Measurements from ENCODE around the gene KMT2C. TPM values are rescaled to one million over a fixed set of nuclear protein-coding genes. Genes with fewer than 3 reads are reported as not detected.
"Not testable (repeated sequence)": the region's sequence is repeated elsewhere in the genome, so short reads cannot be mapped to it uniquely, and the experiment has no call there.

KMT2C gene
- total and polyA plus RNA-seq, 10 donors: 5.3 to 147 (median 107) TPM

GRCh38 chr7:152307902-152308301 lies 127.9 kb downstream of the KMT2C start:
- peaks cover 0 to 88% (median 33%) of the 10 kb centered on the region in 6 donors for H3K36me3 ChIP-seq
- H3K9me3 ChIP-seq: no peaks in the 10 kb centered on the region
- TF ChIP-seq POLR2AphosphoS5 (IDR thresholded peaks at IDR 0.05) (no peak), POLR2A (IDR thresholded peaks at IDR 0.05) (no peak)
- TF ChIP-seq, protein P1, sequence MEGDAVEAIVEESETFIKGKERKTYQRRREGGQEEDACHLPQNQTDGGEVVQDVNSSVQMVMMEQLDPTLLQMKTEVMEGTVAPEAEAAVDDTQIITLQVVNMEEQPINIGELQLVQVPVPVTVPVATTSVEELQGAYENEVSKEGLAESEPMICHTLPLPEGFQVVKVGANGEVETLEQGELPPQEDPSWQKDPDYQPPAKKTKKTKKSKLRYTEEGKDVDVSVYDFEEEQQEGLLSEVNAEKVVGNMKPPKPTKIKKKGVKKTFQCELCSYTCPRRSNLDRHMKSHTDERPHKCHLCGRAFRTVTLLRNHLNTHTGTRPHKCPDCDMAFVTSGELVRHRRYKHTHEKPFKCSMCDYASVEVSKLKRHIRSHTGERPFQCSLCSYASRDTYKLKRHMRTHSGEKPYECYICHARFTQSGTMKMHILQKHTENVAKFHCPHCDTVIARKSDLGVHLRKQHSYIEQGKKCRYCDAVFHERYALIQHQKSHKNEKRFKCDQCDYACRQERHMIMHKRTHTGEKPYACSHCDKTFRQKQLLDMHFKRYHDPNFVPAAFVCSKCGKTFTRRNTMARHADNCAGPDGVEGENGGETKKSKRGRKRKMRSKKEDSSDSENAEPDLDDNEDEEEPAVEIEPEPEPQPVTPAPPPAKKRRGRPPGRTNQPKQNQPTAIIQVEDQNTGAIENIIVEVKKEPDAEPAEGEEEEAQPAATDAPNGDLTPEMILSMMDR (IDR thresholded peaks at IDR 0.05 in 8 of 11, conservative IDR thresholded peaks at IDR 0.05 in 3 of 11): no peak
- H3K27me3 ChIP-seq (replicated peaks in 1 of 7): no peaks in the 10 kb centered on the region
- H3K4me1 ChIP-seq: peaks cover 0 to 14% (median 6%) of the 10 kb centered on the region in 6 donors
- no peak for DNase-seq
- H3K4me3 ChIP-seq: no peak overlapping the region
- intact Hi-C loops (cut with DNase I; ENCODE audit: low total_unique reads): no loop called here
- H3K27ac ChIP-seq: no peak overlapping the region

- H3K4me1 ChIP-seq; H3K4me3 ChIP-seq; H3K27ac ChIP-seq; H3K9me3 ChIP-seq; DNase-seq; intact Hi-C loops (cut with DNase I; ENCODE audit: low total_unique reads); H3K27me3 ChIP-seq (replicated peaks in 1 of 7): not testable (repeated sequence)
- peaks cover 0 to 74% (median 8%) of the 10 kb centered on the region in 6 donors for H3K36me3 ChIP-seq
- 98 to 100% (median 100%) methylated on average over 1 to 2 of the region's 2 CpGs for WGBS, 5 donors
Measured at GRCh38 chr7:152299542-152300143, 136.2 kb downstream of the KMT2C start.

DNA sequence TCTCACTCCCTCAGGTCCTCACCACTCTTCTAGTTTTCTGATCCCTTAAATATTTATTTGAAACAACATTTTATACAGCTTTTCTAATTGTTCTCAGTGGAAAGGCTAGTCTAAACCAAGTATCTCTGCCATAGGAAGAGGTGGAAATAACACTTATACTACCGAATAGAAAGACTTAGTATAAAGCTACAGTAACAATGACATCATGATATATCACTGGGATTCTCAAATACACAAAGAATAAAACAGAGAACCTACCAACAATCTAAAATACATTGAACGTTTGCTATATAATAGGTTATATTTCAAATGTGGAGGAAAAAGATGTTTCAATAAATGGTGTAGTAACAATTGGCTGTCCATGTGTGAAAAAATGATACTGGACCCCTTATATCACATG lies 142.9 kb downstream of the KMT2C start:
- Histone ChIP-seq H3K36me3 (peaks cover 0 to 70% (median 13%) of the 10 kb centered on the region in 6 donors), H3K27me3 (replicated peaks in 1 of 7) (no peaks in the 10 kb centered on the region), H3K4me1 (no peaks in the 10 kb centered on the region), H3K9me3 (peaks cover 0 to 47% (median 42%) of the 10 kb centered on the region in 8 donors), H3K4me3 (no peak overlapping the region), H3K27ac (no peak overlapping the region)
- 80 to 94% (median 93%) methylated on average over 2 of the region's 2 CpGs for WGBS, 5 donors
- TF ChIP-seq POLR2A (IDR thresholded peaks at IDR 0.05): no peak
- TF ChIP-seq, protein P1 (IDR thresholded peaks at IDR 0.05 in 8 of 11, conservative IDR thresholded peaks at IDR 0.05 in 3 of 11): no peak
- TF ChIP-seq POLR2AphosphoS5 (IDR thresholded peaks at IDR 0.05): no peak
- no peak for DNase-seq
- intact Hi-C loops (cut with DNase I; ENCODE audit: low total_unique reads): no loop called here

GRCh38 chr7:152286972-152287371 lies 148.8 kb downstream of the KMT2C start:
- H3K4me3 ChIP-seq; H3K4me1 ChIP-seq; DNase-seq; intact Hi-C loops (cut with DNase I; ENCODE audit: low total_unique reads); H3K27me3 ChIP-seq (replicated peaks in 1 of 7); H3K27ac ChIP-seq: not testable (repeated sequence)
- Histone ChIP-seq H3K9me3 (peaks cover 0 to 50% (median 45%) of the 10 kb centered on the region in 8 donors), H3K36me3 (peaks cover 0 to 47% (median 2%) of the 10 kb centered on the region in 6 donors)
- WGBS, 5 donors: 90 to 96% (median 95%) methylated on average over 3 of the region's 3 CpGs

DNA sequence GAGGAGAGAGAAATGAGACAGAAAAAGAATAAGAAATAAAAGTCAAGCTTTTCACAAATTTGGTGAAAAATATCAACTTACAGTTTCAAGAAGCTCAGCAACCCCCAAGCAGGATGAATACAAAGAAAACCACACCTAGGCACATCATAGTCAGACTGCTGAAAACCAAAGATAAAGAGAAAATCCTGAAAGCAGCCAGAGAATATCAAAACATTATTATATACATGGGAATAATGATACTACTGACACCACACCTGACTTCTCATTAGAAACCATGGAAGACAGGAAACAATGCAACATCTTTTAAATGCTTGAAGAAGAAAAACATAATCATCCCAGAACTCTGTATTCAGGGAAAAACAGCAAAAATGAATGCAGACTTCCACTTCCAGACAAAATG lies 149.6 kb downstream of the KMT2C start:
- H3K27ac ChIP-seq; H3K4me3 ChIP-seq; H3K4me1 ChIP-seq; intact Hi-C loops (cut with DNase I; ENCODE audit: low total_unique reads); DNase-seq; H3K27me3 ChIP-seq (replicated peaks in 1 of 7): not testable (repeated sequence)
- H3K36me3 ChIP-seq: peaks cover 0 to 43% (median 2%) of the 10 kb centered on the region in 6 donors
- H3K9me3 ChIP-seq: peaks cover 0 to 44% (median 38%) of the 10 kb centered on the region in 8 donors

GRCh38 chr7:152284998-152285397 lies 150.8 kb downstream of the KMT2C start:
- 77 to 91% (median 89%) methylated on average over 3 of the region's 3 CpGs for WGBS, 5 donors

DNA sequence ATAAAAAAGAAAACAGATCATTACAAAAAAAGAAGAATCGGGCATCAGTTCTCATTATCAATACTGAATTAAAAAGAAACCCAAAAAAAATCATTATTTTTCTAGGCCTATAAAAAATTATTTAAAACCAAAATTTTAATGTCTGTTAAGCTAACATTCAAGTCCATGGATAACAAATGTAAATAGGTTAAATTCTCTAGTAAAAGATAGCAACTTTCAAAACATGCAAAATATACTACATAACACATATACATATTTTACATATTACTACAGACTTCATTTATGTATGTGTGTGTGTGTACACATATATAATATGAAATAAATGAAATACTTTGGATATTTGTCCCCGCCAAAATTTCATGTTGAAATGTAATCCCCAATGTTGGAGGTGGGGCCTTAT lies 158.1 kb downstream of the KMT2C start:
- WGBS, 5 donors: 95 to 98% (median 96%) methylated on average over 2 of the region's 2 CpGs
- H3K9me3 ChIP-seq; H3K27ac ChIP-seq; intact Hi-C loops (cut with DNase I; ENCODE audit: low total_unique reads); H3K4me1 ChIP-seq; H3K27me3 ChIP-seq (replicated peaks in 1 of 7); H3K4me3 ChIP-seq; DNase-seq: not testable (repeated sequence)
- H3K36me3 ChIP-seq: peaks cover 0 to 16% (median 3%) of the 10 kb centered on the region in 6 donors

More at GRCh38 chr7:152284998-152285397, 150.8 kb downstream of the KMT2C start:
- peaks cover 0 to 39% (median 2%) of the 10 kb centered on the region in 6 donors for H3K36me3 ChIP-seq
- intact Hi-C loops (cut with DNase I; ENCODE audit: low total_unique reads); DNase-seq; H3K4me3 ChIP-seq; H3K27me3 ChIP-seq (replicated peaks in 1 of 7); H3K27ac ChIP-seq; H3K4me1 ChIP-seq: not testable (repeated sequence)
- peaks cover 0 to 33% (median 27%) of the 10 kb centered on the region in 8 donors for H3K9me3 ChIP-seq

DNA sequence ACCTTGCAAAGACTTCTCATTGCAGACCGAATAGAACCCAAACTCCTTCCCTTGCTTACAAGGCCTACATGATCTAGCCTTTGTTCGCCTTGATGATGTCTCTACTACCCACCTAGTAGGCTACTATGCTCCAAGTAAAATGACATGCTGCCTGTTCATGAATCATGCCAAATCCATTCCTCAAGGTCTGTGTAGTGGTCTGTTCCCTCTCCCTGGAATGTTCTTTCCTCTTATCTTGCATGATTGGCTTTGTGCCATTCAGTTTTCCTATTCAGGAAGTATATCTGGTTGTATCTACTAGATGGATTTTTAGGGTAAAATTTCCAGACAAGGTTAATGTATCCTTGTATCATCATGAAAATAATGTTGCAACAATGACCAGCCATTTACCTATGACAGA lies 165.4 kb downstream of the KMT2C start:
- peaks cover 0 to 36% (median 3%) of the 10 kb centered on the region in 6 donors for H3K36me3 ChIP-seq
- intact Hi-C loops (cut with DNase I; ENCODE audit: low total_unique reads); H3K4me1 ChIP-seq; H3K27ac ChIP-seq; H3K4me3 ChIP-seq; H3K27me3 ChIP-seq (replicated peaks in 1 of 7); DNase-seq; H3K9me3 ChIP-seq: not testable (repeated sequence)
- WGBS, 5 donors: 87 to 95% (median 94%) methylated on average over 2 of the region's 2 CpGs

DNA sequence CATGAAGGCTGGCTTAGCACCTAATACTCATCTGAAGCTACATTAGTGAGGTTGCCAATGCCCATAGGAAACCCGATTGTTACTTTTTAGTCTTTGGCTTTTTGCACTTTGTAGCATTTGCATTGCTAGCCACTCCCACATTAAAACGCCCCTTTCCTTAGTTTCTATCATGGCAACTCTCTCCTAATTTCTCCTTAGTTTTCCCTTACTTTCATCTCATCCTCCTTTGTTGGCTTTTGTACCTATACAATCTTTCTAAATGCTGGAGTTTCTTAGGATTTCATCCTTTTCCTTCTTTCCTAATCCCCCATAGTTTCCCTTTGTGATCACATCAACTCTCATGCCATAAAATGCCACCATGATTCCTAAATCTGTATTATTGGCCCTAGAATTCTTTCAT lies 168.9 kb downstream of the KMT2C start:
- 78 to 94% (median 86%) methylated on average over 2 of the region's 2 CpGs for WGBS, 5 donors
- H3K27me3 ChIP-seq (replicated peaks in 1 of 7); DNase-seq; H3K4me3 ChIP-seq; H3K4me1 ChIP-seq; intact Hi-C loops (cut with DNase I; ENCODE audit: low total_unique reads); H3K9me3 ChIP-seq; H3K27ac ChIP-seq: not testable (repeated sequence)
- H3K36me3 ChIP-seq: peaks cover 0 to 45% (median 9%) of the 10 kb centered on the region in 6 donors
